Measurements from ENCODE around the gene OR10K2. TPM values are rescaled to one million over a fixed set of nuclear protein-coding genes. Genes with fewer than 3 reads are reported as not detected.
"Not testable (repeated sequence)": the region's sequence is repeated elsewhere in the genome, so short reads cannot be mapped to it uniquely, and the experiment has no call there.

The OR10K2 gene, protein sequence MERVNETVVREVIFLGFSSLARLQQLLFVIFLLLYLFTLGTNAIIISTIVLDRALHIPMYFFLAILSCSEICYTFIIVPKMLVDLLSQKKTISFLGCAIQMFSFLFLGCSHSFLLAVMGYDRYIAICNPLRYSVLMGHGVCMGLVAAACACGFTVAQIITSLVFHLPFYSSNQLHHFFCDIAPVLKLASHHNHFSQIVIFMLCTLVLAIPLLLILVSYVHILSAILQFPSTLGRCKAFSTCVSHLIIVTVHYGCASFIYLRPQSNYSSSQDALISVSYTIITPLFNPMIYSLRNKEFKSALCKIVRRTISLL
- total RNA-seq, result not detected

DNA sequence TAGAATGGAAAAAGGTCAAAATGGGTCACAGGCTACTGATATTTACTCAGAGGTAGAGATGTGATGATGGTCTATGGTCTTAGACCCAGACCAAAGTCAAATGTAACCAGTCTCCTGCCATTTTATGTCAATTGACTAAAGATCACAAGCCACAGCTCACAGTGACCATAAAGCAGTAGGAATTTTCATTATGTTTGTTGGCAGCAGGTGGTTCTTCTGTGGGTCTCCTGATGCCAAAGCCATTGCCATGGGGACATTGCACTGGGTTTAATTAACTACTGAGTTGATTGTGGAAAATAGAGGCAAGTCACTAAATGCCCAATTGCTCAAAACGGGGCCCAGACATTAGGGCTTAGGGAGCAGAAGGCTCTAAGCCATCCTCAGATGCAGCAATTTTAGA, at the start of gene OR10K2:
TSS of gene OR10K2 (minus strand) at position 101 of the 400 bp plus-strand sequence. CDS start 5,371 bp downstream, outside the sequence.
- DNase-seq, result no peak

DNA sequence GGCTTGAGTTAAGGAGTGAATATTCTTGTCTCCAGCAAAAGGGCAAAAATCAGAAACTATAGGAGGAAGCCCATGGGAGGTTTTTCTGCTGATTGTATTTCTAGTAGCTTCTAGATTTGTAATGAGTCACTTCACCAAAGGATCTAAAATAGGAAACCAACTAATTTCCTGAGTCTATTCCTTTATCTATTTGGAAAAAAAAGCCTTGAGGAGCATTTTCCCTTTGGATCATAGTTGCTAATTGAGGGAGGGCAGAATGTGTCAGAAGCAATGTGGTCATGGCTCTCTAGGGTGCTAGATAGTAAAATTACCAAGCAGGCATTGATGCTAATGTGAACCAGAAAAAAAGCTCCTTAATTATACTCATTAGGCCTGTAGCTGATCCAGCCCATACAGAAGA, 45.9 kb upstream of the OR10K2 start, which contains the start of gene OR10R2:
TSS of gene OR10R2 (plus strand) at position 301 of the 400 bp plus-strand sequence. CDS start 106 bp downstream, outside the sequence.
- DNase-seq, result no peak

GRCh38 chr1:158461534-158461933, 35.5 kb upstream of the OR10K2 start, which contains the start of gene OR10K1:
Gene OR10K1 (plus strand): TSS chr1:158461834. CDS start chr1:158465562, 3,728 bp downstream.
- no peak for DNase-seq

- DNase-seq, result no peak
Observed at GRCh38 chr1:158458263-158458662, 32.2 kb upstream of the OR10K2 start.

GRCh38 chr1:158457246-158457645, 31.2 kb upstream of the OR10K2 start:
- no peak for DNase-seq

- DNase-seq, result no peak
Observed at GRCh38 chr1:158454537-158454936, 28.5 kb upstream of the OR10K2 start.

GRCh38 chr1:158445376-158445775, 19.3 kb upstream of the OR10K2 start:
- DNase-seq, result no peak

DNA sequence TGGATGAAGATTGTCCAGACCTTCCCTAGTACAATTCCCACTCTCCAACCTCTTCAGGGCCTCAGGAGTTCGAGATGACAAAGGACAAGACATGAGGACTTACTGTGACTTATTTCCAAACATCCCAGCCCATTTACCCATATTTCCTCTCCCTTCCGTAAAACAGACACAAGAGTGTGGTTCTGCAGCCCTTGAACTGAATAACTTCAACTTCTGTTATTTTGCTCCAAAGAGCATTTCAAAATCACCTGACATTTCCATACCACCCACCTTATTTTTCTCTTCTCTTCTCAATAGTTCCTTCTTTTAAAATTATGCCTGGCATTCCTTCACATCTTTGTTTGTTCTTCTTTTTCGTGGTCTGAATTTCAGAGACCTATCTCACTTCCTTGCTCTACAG, 8.7 kb upstream of the OR10K2 start:
- no peak for DNase-seq

DNA sequence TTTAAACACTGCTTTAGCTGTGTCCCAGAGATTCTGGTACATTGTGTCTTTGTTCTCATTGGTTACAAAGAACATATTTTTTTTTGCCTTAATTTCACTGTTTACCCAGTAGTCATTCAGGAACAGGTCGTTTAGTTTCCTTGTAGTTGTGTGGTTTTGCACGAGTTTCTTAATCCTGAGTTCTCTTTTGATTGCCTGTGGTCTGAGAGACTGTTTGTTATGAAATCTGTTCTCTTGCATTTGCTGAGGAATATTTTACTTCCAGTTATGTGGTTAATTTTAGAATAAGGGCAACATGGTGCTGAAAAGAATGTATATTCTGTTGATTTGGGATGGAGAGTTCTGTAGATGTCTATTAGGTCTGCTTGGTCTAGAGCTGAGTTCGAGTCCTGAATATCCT, 4.1 kb upstream of the OR10K2 start:
- DNase-seq, result not testable (repeated sequence)

DNA sequence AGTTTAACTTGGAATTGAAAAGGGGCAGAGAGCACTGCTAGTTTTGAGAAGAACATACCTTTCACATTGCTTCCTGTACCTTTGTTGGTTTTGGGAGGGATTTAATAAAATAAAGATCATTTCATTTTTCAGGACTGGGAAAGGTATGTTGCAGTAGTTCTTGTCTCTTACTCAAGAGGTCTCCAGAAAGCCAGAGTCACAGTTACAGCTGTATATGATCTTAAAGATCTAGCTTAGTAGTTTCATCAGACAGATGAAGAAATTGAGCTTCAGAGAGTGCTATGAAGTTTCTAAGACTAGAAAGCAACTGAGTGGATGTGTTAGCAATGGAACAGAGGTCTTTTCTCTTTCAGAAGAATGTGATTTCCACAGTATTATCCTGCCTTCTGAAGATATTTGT, 1.0 kb downstream of the OR10K2 start:
- DNase-seq, result no peak

DNA sequence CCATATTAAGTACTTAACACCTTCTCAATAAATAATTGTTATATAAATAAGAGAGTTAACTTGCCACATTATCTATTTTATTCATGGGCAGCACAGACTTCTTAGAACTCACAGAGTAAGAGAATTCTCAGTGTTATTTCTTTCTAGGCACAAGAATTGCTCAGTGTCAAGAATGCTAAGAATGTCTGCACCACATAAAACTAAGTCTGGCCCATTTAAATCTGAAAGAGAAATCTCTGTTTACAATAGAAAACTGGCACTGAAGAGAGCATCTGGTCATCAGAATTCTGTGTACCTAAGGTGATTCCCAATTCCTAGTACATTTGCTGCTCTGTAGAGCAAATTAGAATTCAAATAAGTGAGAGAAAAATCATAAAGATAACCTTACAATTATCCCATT, 3.8 kb downstream of the OR10K2 start:
- no peak for DNase-seq

- no peak for DNase-seq
Observed at GRCh38 chr1:158417586-158417985, 8.5 kb downstream of the OR10K2 start.

- no peak for DNase-seq
Observed at GRCh38 chr1:158414651-158415345, 11.2 kb downstream of the OR10K2 start.

GRCh38 chr1:158407092-158407491, 18.9 kb downstream of the OR10K2 start:
- DNase-seq, result no peak

DNA sequence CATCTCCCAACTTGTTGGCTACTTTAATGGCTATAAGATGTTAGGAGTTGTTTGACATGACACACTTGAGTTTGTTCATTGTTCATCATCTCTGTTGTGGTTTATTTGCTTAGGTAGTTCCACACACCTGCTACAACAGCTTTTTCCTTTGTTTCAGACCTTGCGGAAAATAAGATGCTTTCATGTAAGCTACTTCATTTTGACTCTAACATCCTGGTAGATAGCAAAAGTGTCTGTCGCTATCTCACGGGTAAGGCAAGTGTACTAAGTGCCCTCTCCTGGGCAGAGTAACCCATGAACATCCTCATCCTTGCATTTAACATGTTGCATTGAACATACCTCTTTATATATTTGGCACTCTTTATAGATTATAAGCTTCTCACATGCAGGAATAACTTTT, 25.2 kb downstream of the OR10K2 start:
- no peak for DNase-seq

- DNase-seq, result no peak
Observed at GRCh38 chr1:158398818-158399514, 27.1 kb downstream of the OR10K2 start, which contains the start of gene OR10T2. Gene OR10T2 (minus strand): TSS chr1:158399466. CDS start chr1:158399466, 0 bp downstream.

GRCh38 chr1:158396646-158397045, 29.4 kb downstream of the OR10K2 start:
- DNase-seq, result no peak

DNA sequence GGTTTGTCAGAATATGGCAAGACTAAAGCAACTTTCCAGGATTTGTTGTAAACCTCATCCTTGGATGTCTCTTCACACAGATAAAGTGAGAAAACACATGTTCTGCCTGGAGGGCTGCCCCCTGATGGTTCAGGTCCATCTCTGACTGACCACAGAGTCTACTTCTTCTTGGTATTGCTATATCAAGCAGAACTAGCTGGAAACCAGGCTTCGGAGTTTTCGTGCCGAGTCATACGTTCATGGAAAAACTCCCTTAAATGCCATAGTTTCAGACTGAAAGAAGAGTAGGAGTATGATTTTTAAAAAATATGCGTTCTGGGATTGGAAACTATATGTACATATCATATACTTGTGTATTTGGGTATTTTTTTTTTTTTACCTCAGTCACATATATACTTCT, 32.6 kb downstream of the OR10K2 start:
- DNase-seq, result no peak

GRCh38 chr1:158391099-158391498, 34.9 kb downstream of the OR10K2 start:
- DNase-seq, result no peak

- no peak for DNase-seq
Observed at GRCh38 chr1:158390331-158390730, 35.7 kb downstream of the OR10K2 start.

- DNase-seq, result no peak
Observed at GRCh38 chr1:158374860-158375259, 51.2 kb downstream of the OR10K2 start.

DNA sequence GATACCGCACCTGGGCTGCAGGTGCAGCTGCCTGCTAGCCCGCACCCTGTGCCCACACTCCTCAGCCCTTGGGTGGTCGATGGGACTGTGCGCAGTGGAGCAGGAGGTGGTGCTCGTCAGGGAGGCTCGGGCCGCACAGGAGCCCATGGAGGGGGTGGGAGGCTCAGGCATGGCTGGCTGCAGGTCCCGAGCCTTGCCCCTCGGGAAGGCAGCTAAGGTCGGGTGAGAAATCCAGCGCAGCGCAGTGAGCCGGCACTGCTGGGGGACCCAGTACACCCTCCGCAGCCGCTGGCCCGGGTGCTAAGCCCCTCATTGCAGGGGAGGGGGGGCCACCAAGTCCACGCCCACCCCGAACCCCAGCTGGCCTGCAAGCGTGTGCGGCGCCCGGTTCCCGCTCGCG, 51.9 kb downstream of the OR10K2 start:
- not testable (repeated sequence) for DNase-seq

Data from occipital lobe (tissue), 2 donors.